A549 treated with Mapracorat at 1 μM for 4 hours (cell line): ENCODE measurements around the gene OR52W1. TPM values are rescaled to one million over a fixed set of nuclear protein-coding genes. Genes with fewer than 3 reads are reported as not detected.

Experiments used
- total RNA-seq: library from RNA; stranded (reverse); fragments of 200-300 nt; extraction: Qiagen RNA extraction; gene quantifications from 5 replicates; pipeline ENCODE4 v1.2.3, GENCODE V29; 2022

Gene OR52W1, protein sequence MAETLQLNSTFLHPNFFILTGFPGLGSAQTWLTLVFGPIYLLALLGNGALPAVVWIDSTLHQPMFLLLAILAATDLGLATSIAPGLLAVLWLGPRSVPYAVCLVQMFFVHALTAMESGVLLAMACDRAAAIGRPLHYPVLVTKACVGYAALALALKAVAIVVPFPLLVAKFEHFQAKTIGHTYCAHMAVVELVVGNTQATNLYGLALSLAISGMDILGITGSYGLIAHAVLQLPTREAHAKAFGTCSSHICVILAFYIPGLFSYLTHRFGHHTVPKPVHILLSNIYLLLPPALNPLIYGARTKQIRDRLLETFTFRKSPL
- total RNA-seq: not detected in 5 replicates

GRCh38 chr11:6199174-6199810 lies at the start of gene OR52W1:
TSS of gene OR52W1 (plus strand) at chr11:6199224. CDS start at chr11:6199224, 0 bp downstream.

GRCh38 chr11:6170226-6170625 lies 28.8 kb upstream of the OR52W1 start, which contains the start of gene OR52B2:
TSS of gene OR52B2 (minus strand) at chr11:6170326. CDS start at chr11:6170326, 0 bp downstream.

GRCh38 chr11:6205366-6205765 lies 6.3 kb downstream of the OR52W1 start, which contains the start of gene C11orf42:
TSS of gene C11orf42 (plus strand) at chr11:6205557. CDS start at chr11:6205616, 59 bp downstream.

DNA sequence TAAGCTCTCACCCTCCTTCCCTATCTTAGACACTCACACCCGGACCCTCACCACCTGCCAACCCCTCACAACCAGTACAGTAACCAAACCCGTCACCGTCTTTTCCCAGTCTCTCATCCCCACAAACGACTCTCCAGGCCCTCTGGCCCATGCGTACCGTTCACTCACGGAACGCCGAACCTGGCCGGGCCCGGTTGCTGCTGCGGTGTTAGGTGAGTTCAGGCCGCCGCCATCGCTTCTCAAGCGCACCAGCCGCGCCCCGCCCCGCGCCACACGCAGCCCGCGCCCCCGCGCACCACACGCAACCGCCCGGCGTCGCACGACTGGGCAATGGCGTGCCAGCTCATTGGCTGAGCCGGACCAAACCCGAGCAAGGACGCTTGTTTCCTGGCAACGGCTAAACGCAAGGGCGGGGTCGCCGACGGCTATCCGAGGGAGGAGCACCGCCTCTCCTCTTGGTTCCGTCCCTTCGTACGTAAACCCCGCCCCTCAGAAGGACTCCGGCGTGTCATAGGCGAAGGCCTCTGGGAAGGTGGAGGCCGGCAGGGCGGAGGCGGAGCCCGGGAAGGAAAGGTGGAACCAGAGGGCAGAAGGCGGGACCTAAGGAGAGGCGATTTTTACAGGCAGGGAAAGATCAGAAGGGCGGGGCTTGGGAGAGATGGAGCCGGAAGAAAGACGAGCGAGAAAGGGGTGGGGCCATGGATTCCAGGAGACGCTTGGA lies 35.5 kb downstream of the OR52W1 start, which contains the start of gene FHIP1B:
FHIP1B (minus strand) TSS at position 250 of the 721 bp plus-strand sequence. CDS start 10,120 bp downstream, outside the sequence.

DNA sequence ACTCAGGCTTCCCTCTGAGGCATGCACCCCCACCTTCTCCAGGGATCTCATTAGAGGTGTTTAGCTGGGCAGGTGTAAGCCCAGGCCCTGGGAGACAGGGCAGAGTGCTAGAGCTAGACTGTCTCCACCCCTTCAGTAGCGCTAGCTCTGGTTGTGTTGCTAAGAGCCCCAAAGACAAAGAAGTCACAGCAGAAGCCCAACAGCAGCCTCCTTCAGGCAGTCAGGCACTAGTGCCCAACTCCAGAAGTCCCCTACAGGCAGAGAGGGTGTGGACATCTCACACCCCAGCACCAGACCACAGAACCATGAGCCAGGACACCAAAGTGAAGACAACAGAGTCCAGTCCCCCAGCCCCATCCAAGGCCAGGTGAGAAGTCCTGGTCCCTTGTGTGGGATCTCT lies 39.9 kb downstream of the OR52W1 start, which contains the start of gene CNGA4:
CNGA4 (plus strand) TSS at position 188 of the 400 bp plus-strand sequence; CDS start at position 306, 118 bp downstream.

Other genes starting within 250 kb of the OR52W1 start
- gene OR56A5, start 230.7 kb upstream of the OR52W1 start, total RNA-seq: not detected in 5 replicates
- not detected in 5 replicates for gene OR52L1, start 212.2 kb upstream of the OR52W1 start, total RNA-seq
- not detected in 5 replicates for gene OR56A4, start 192.3 kb upstream of the OR52W1 start, total RNA-seq
- gene OR56A1, start 168.5 kb upstream of the OR52W1 start, total RNA-seq: not detected in 5 replicates
- gene OR56B4, start 91.5 kb upstream of the OR52W1 start, total RNA-seq: not detected in 5 replicates
- gene OR52B2, start 28.9 kb upstream of the OR52W1 start, total RNA-seq: not detected in 5 replicates
- gene C11orf42, start 6.3 kb downstream of the OR52W1 start, total RNA-seq: not detected in 5 replicates
- 11.9 to 18.8 TPM (median 17.6 TPM) in 5 replicates for gene FHIP1B, start 35.4 kb downstream of the OR52W1 start, total RNA-seq
- 0.11 TPM in 1 of 5 replicates, not detected in the others for gene CNGA4, start 39.9 kb downstream of the OR52W1 start, total RNA-seq
- gene CCKBR, start 60.6 kb downstream of the OR52W1 start, total RNA-seq: not detected in 5 replicates
- gene CAVIN3, start 121.3 kb downstream of the OR52W1 start, total RNA-seq: 25.3 to 34.4 TPM (median 28.6 TPM) in 5 replicates
- 9.3 to 11.4 TPM (median 10.9 TPM) in 5 replicates for gene SMPD1, start 191.2 kb downstream of the OR52W1 start, total RNA-seq
- 18.0 to 19.7 TPM (median 18.6 TPM) in 5 replicates for gene APBB1, start 219.9 kb downstream of the OR52W1 start, total RNA-seq
- gene HPX, start 241.8 kb downstream of the OR52W1 start, total RNA-seq: 0.27 to 0.75 TPM (median 0.59 TPM) in 5 replicates